Neural cell (in vitro differentiated cells): ENCODE data around the gene PAFAH2. TPM values are rescaled to one million over a fixed set of nuclear protein-coding genes. Genes with fewer than 3 reads are reported as not detected.

Source experiments
- H2AFZ ChIP-seq: fragments of 200-600, 300-800 bp; sonication (generic), shearing (Covaris generic); 2 replicates; pipeline ENCODE4 v1.6.0; 2014; ENCODE audit warnings: low read depth, mild to moderate bottlenecking, antibody characterized with exemption, low read length, moderate library complexity
- H3F3A ChIP-seq: fragments of 200-600 bp; shearing (Covaris generic); 2 replicates; pipeline ENCODE4 v1.6.1; 2016; ENCODE audit warnings: mild to moderate bottlenecking, moderate library complexity, mixed read lengths, antibody characterized with exemption, low read length; ENCODE audit not compliant: insufficient read depth, poor library complexity, severe bottlenecking
- H3K27ac ChIP-seq: fragments of 200-600, 300-800 bp; sonication (generic), shearing (Covaris generic); 2 replicates; pipeline ENCODE4 v1.5.1; 2014; ENCODE audit warnings: mild to moderate bottlenecking, low read length, moderate library complexity
- H3K27me3 ChIP-seq: fragments of 300-800, 200-600 bp; sonication (generic), shearing (Covaris generic); 2 replicates; pipeline ENCODE4 v1.6.0; 2014; ENCODE audit warnings: mild to moderate bottlenecking, low read depth, low read length, moderate library complexity; ENCODE audit not compliant: insufficient read depth
- H3K36me3 ChIP-seq: fragments of 300-800, 200-600 bp; sonication (generic), shearing (Covaris generic); 2 replicates; pipeline ENCODE4 v1.5.1; 2014; ENCODE audit warnings: mild to moderate bottlenecking, antibody characterized with exemption, low read length, moderate library complexity; ENCODE audit not compliant: insufficient read depth
- H3K4me2 ChIP-seq: fragments of 300-800, 200-600 bp; sonication (generic), shearing (Covaris generic); 2 replicates; pipeline ENCODE4 v1.6.0; 2014; ENCODE audit warnings: mild to moderate bottlenecking, low read length
- H3K4me3 ChIP-seq: fragments of 300-800, 200-600 bp; sonication (generic), shearing (Covaris generic); 2 replicates; pipeline ENCODE4 v1.5.1; 2014; ENCODE audit warnings: mild to moderate bottlenecking, low read length, moderate library complexity
- H3K79me2 ChIP-seq: fragments of 200-600 bp; shearing (Covaris generic); replicated peaks from 2 replicates; pipeline ENCODE4 v1.6.0; 2014; ENCODE audit warnings: mild to moderate bottlenecking, low read length, moderate library complexity; ENCODE audit not compliant: insufficient read depth
- H3K9ac ChIP-seq: fragments of 300-800, 200-600 bp; sonication (generic), shearing (Covaris generic); 2 replicates; pipeline ENCODE4 v1.6.1; 2016; ENCODE audit warnings: mild to moderate bottlenecking, low read length, mixed read lengths
- H3K9me2 ChIP-seq: fragments of 200-600 bp; shearing (Covaris generic); 2 replicates; pipeline ENCODE4 v1.6.1; 2016; ENCODE audit warnings: mild to moderate bottlenecking, low read length, mixed read lengths; ENCODE audit not compliant: insufficient read depth
- H3K9me3 ChIP-seq: fragments of 200-600, 300-800 bp; sonication (generic), shearing (Covaris generic); 2 replicates; pipeline ENCODE4 v1.6.1; 2016; ENCODE audit warnings: mild to moderate bottlenecking, mixed run types, low read length, moderate library complexity, mixed read lengths
- H4K20me1 ChIP-seq: fragments of 200-600 bp; shearing (Covaris generic); 2 replicates; pipeline ENCODE4 v1.6.1; 2016; ENCODE audit warnings: mild to moderate bottlenecking, mixed run types; ENCODE audit not compliant: insufficient read depth
- EP300 ChIP-seq: fragments of 450-650 bp; conservative IDR thresholded peaks from 2 replicates; pipeline ENCODE4 v1.6.1; 2014; ENCODE audit warnings: antibody characterized with exemption, mild to moderate bottlenecking, moderate library complexity; ENCODE audit not compliant: poor library complexity, severe bottlenecking
- MXI1 ChIP-seq: fragments of 450-650 bp; conservative IDR thresholded peaks from 2 replicates; pipeline ENCODE4 v1.6.1; 2014; ENCODE audit warnings: antibody characterized with exemption, mild to moderate bottlenecking; ENCODE audit not compliant: poor library complexity, severe bottlenecking
- POLR2AphosphoS5 ChIP-seq: IDR thresholded peaks from 2 replicates; pipeline ENCODE4 v1.6.1; 2012
- RAD21 ChIP-seq: fragments of 450-650 bp; conservative IDR thresholded peaks from 2 replicates; pipeline ENCODE4 v1.6.1; 2014; ENCODE audit warnings: antibody characterized with exemption, mild to moderate bottlenecking, moderate library complexity
- SMC3 ChIP-seq: fragments of 450-650 bp; conservative IDR thresholded peaks from 2 replicates; pipeline ENCODE4 v1.6.1; 2014; ENCODE audit warnings: antibody characterized with exemption, mild to moderate bottlenecking, moderate library complexity; ENCODE audit not compliant: poor library complexity
- TAF1 ChIP-seq: IDR thresholded peaks from 2 replicates; pipeline ENCODE4 v1.6.1; 2012; ENCODE audit warnings: low read depth
- polyA plus RNA-seq: library from polyadenylated mRNA; depleted of rRNA; stranded (reverse); fragments of >200 nt; gene quantifications from 2 replicates; pipeline ENCODE4 v1.2.3, GENCODE V29; 2014
- TF ChIP-seq, protein P1 (sequence below): fragments of 450-650 bp; IDR thresholded peaks from 2 replicates; pipeline ENCODE4 v1.5.1; 2014; ENCODE audit warnings: antibody characterized with exemption, mild to moderate bottlenecking, moderate library complexity; ENCODE audit not compliant: poor library complexity, severe bottlenecking

PAFAH2 gene
- polyA plus RNA-seq, 1 donor from 2014 or later = 7.9 TPM

DNA sequence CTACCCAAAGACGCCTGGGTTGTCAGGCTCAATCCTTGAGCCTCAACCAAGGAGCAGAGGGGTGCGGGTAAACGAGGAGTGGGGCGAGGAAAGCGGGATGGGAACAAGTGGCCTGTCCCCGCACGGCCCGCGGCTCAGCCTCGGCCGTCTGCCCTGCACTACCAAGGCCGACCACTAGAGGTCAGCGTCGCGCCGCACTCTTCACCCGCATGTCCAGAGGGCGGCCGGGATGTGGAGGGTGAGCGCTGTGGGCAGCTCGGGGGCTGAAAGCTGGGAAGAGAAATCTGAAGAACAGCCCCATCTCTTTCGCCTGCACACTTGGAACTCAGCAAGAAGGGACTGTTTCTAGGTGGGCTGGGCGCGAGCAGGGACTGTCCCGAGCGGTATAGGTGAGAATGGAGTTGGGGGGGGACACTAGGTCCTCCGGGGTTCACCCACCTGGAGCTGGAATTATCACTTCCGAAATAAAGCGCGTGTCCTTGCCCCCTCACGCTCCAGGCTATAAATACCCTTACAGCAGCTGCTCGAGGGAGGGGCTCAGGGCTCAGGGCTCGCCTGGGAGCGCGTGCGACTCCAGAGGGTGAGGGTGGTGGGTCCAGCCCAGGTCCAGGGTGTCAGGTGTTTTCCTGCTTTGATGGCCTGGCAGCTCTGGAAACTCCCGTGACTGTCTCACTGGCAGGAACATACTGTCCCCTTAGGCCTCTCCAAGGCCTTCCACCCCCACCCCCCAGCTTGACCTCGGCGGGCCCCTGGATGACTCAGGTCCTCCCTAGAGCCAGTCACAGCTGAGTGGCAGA is 38.3 kb upstream of the PAFAH2 start:
- Histone ChIP-seq H3F3A (no peaks in the 10 kb centered on the region), H2AFZ (peak overlapping the region; percentile 94), H3K9me2 (no peaks in the 10 kb centered on the region), H3K4me3 (peak overlapping the region; percentile 93), H3K9me3 (no peaks in the 10 kb centered on the region), H3K9ac (peak overlapping the region; percentile 82), H3K79me2 (no peaks in the 10 kb centered on the region), H3K36me3 (no peaks in the 10 kb centered on the region), H3K27ac (peak overlapping the region; percentile 73), H3K27me3 (no peaks in the 10 kb centered on the region), H4K20me1 (no peaks in the 10 kb centered on the region), H3K4me2 (peak overlapping the region; percentile 56)
- no peak for TF ChIP-seq TAF1
- TF ChIP-seq SMC3 = peak; percentile 80
- TF ChIP-seq MXI1 = peak; percentile 1
- TF ChIP-seq RAD21 = peak; percentile 82
- TF ChIP-seq, protein P1, sequence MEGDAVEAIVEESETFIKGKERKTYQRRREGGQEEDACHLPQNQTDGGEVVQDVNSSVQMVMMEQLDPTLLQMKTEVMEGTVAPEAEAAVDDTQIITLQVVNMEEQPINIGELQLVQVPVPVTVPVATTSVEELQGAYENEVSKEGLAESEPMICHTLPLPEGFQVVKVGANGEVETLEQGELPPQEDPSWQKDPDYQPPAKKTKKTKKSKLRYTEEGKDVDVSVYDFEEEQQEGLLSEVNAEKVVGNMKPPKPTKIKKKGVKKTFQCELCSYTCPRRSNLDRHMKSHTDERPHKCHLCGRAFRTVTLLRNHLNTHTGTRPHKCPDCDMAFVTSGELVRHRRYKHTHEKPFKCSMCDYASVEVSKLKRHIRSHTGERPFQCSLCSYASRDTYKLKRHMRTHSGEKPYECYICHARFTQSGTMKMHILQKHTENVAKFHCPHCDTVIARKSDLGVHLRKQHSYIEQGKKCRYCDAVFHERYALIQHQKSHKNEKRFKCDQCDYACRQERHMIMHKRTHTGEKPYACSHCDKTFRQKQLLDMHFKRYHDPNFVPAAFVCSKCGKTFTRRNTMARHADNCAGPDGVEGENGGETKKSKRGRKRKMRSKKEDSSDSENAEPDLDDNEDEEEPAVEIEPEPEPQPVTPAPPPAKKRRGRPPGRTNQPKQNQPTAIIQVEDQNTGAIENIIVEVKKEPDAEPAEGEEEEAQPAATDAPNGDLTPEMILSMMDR = peak; percentile 98

DNA sequence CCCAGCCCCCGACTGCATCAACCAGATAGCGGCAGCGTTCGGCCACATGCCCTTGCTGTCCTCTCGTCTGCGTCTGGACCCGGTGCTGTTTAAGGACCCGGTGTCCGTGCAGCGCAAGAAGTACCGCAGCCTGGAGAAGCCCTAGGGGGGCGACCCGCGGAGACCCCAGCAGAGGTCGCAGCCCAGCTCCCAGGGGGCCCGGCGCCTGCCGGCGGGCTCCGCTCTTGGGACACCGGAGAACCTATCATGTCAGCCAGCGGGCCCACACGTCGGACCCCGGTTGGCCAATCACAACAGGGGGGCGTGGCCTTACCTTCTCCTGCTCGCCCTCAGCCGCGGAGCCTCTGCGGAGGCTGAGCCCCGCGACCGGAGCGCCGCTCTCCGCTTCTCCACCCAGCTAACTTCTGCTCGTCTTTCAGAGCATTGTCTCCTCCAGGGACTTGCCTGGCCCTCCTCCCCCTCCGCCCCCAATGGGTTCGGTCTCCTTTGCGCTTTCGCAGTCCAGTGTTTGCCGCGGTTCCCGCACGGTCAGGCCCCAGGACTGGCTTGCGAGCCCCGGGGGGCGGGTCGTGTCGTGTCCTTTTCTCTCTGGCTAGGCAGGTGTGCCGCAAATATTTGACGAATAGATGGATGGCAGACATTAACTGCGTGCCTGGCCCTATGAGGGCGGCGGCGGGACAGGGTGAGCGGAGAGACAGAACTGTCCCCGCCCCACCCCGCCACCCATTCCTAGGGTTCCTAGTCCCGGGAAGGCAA is 37.5 kb upstream of the PAFAH2 start:
- Histone ChIP-seq H3K79me2 (no peaks in the 10 kb centered on the region), H3F3A (no peaks in the 10 kb centered on the region), H3K4me2 (peak overlapping the region; percentile 56), H2AFZ (peak overlapping the region; percentile 94), H3K27me3 (no peaks in the 10 kb centered on the region), H3K9ac (peak overlapping the region; percentile 82), H3K27ac (peak overlapping the region; percentile 73), H3K36me3 (no peaks in the 10 kb centered on the region), H3K4me3 (peak overlapping the region; percentile 93), H3K9me2 (no peaks in the 10 kb centered on the region), H3K9me3 (no peaks in the 10 kb centered on the region), H4K20me1 (no peaks in the 10 kb centered on the region)
- TF ChIP-seq RAD21 (no peak), EP300 (peak; percentile 48), POLR2AphosphoS5 (peak; percentile 85), MXI1 (peak; percentile 33)
- TF ChIP-seq, protein P1 = peak; percentile 33
